ENCODE data around the gene PGBD5.
"Not testable (repeated sequence)": the region's sequence is repeated elsewhere in the genome, so short reads cannot be mapped to it uniquely, and the experiment has no call there.

PGBD5 gene

GRCh38 chr1:230425252-230426091 is 660 bp downstream of the PGBD5 start:
- no peak for DNase-seq

- DNase-seq = peak in 1 of 2 experiments; percentile 24
Observed at GRCh38 chr1:230424391-230425251, 1.5 kb downstream of the PGBD5 start.

GRCh38 chr1:230423951-230424350 is 2.2 kb downstream of the PGBD5 start:
- DNase-seq = no peak

GRCh38 chr1:230423261-230423660 is 2.9 kb downstream of the PGBD5 start:
- no peak for DNase-seq

- peak in 1 of 2 experiments; percentile 56 for DNase-seq
Observed at GRCh38 chr1:230422221-230422981, 3.7 kb downstream of the PGBD5 start.

GRCh38 chr1:230421481-230421880 is 4.7 kb downstream of the PGBD5 start:
- DNase-seq = no peak

- DNase-seq = not testable (repeated sequence)
Observed at GRCh38 chr1:230420372-230420771, 5.8 kb downstream of the PGBD5 start.

GRCh38 chr1:230416430-230416829 is 9.7 kb downstream of the PGBD5 start:
- no peak for DNase-seq

GRCh38 chr1:230415405-230416132 is 10.6 kb downstream of the PGBD5 start:
- DNase-seq = no peak

- no peak for DNase-seq
Observed at GRCh38 chr1:230414694-230415093, 11.4 kb downstream of the PGBD5 start.

- DNase-seq = no peak
Observed at GRCh38 chr1:230414102-230414501, 12.0 kb downstream of the PGBD5 start.

GRCh38 chr1:230413061-230413460 is 13.1 kb downstream of the PGBD5 start:
- DNase-seq = no peak

- no peak for DNase-seq
Observed at GRCh38 chr1:230408971-230409370, 17.2 kb downstream of the PGBD5 start.

- DNase-seq = peak in 1 of 2 experiments; percentile 14
Observed at GRCh38 chr1:230407351-230407750, 18.8 kb downstream of the PGBD5 start.

- DNase-seq = not testable (repeated sequence)
Observed at GRCh38 chr1:230406727-230407126, 19.4 kb downstream of the PGBD5 start.

GRCh38 chr1:230403442-230403841 is 22.7 kb downstream of the PGBD5 start:
- no peak for DNase-seq

- DNase-seq = no peak
Observed at GRCh38 chr1:230401763-230402294, 24.3 kb downstream of the PGBD5 start.

GRCh38 chr1:230401101-230401500 is 25.0 kb downstream of the PGBD5 start:
- no peak for DNase-seq

GRCh38 chr1:230400007-230400344 is 26.2 kb downstream of the PGBD5 start:
- DNase-seq = no peak

- DNase-seq = no peak
Observed at GRCh38 chr1:230399321-230400006, 26.7 kb downstream of the PGBD5 start.

GRCh38 chr1:230398856-230399255 is 27.3 kb downstream of the PGBD5 start:
- DNase-seq = no peak

- DNase-seq = no peak
Observed at GRCh38 chr1:230396966-230397365, 29.2 kb downstream of the PGBD5 start.

Data from NCI-H446 (cell line).